SU-DHL-6 (cell line): ENCODE measurements around the gene RNASE9.
"Not testable (repeated sequence)": the region's sequence is repeated elsewhere in the genome, so short reads cannot be mapped to it uniquely, and the experiment has no call there.

Experiments used
- H2AFZ ChIP-seq: fragments of 200-600 bp; sonication (generic); 2 replicates; pipeline ENCODE4 v1.6.1; 2014; ENCODE audit warnings: low read depth, mild to moderate bottlenecking, moderate library complexity, mixed read lengths, antibody characterized with exemption, low read length; ENCODE audit not compliant: severe bottlenecking
- H3F3A ChIP-seq: fragments of 200-600 bp; shearing (Covaris generic); 2 replicates; pipeline ENCODE4 v1.6.0; 2016; ENCODE audit warnings: antibody characterized with exemption, mild to moderate bottlenecking; ENCODE audit not compliant: insufficient read depth
- H3K27ac ChIP-seq: fragments of 200-600 bp; sonication (generic); 2 replicates; pipeline ENCODE4 v1.5.1; 2016; ENCODE audit warnings: low read depth, mild to moderate bottlenecking, low read length, moderate library complexity, mixed read lengths
- H3K27me3 ChIP-seq: fragments of 200-600 bp; sonication (generic), shearing (Covaris generic); 2 replicates; pipeline ENCODE4 v1.6.0; 2014; ENCODE audit warnings: mild to moderate bottlenecking, low read length
- H3K36me3 ChIP-seq: fragments of 200-600 bp; sonication (generic); 2 replicates; pipeline ENCODE4 v1.6.1; 2014; ENCODE audit warnings: mild to moderate bottlenecking, low read length, mixed read lengths
- H3K4me2 ChIP-seq: fragments of 300-600, 200-600 bp; shearing (Covaris generic), sonication (generic); 2 replicates; pipeline ENCODE4 v1.6.0; 2014; ENCODE audit warnings: low read length, low read depth, mild to moderate bottlenecking; ENCODE audit not compliant: poor library complexity, severe bottlenecking
- H3K4me3 ChIP-seq: fragments of 200-600 bp; sonication (generic); 2 replicates; pipeline ENCODE4 v1.5.1; 2014; ENCODE audit warnings: antibody characterized with exemption, low read length, mild to moderate bottlenecking, mixed read lengths; ENCODE audit not compliant: insufficient read depth, poor library complexity, severe bottlenecking
- H3K79me2 ChIP-seq: fragments of 200-600 bp; sonication (generic); 2 replicates; pipeline ENCODE4 v1.6.1; 2014; ENCODE audit warnings: mild to moderate bottlenecking, low read length, moderate library complexity; ENCODE audit not compliant: insufficient read depth
- H3K9ac ChIP-seq: fragments of 200-600 bp; sonication (generic); 2 replicates; pipeline ENCODE4 v1.7.0; 2014; ENCODE audit warnings: mild to moderate bottlenecking, low read length
- H3K9me2 ChIP-seq: fragments of 200-600 bp; sonication (generic); replicated peaks from 2 replicates; pipeline ENCODE4 v1.6.1; 2014; ENCODE audit warnings: low read length; ENCODE audit not compliant: insufficient read depth
- H3K9me3 ChIP-seq: fragments of 200-600 bp; sonication (generic); 2 replicates; pipeline ENCODE4 v1.6.1; 2014; ENCODE audit warnings: low read length, mixed read lengths; ENCODE audit not compliant: insufficient read depth
- H4K20me1 ChIP-seq: fragments of 200-600 bp; sonication (generic); 2 replicates; pipeline ENCODE4 v1.6.1; 2014; ENCODE audit warnings: low read depth, mild to moderate bottlenecking, antibody characterized with exemption, low read length, moderate library complexity, mixed read lengths
- EZH2phosphoT487 ChIP-seq: fragments of 200-600 bp; sonication (generic), shearing (Covaris generic); conservative IDR thresholded peaks from 2 replicates; pipeline ENCODE4 v1.6.1; 2018; ENCODE audit warnings: mild to moderate bottlenecking, antibody characterized with exemption, low read length, moderate library complexity, mixed read lengths
- TF ChIP-seq, protein P1 (sequence below): fragments of 200-600 bp; sonication (generic); IDR thresholded peaks from one replicate; pipeline ENCODE4 v1.5.1; 2017; ENCODE audit warnings: antibody characterized with exemption, mild to moderate bottlenecking, low read length, moderate library complexity; ENCODE audit not compliant: insufficient read depth, poor library complexity, severe bottlenecking

The RNASE9 gene

GRCh38 chr14:20568393-20568792 lies 7.5 kb upstream of the RNASE9 start:
- H3K27me3 ChIP-seq, result no peaks in the 10 kb centered on the region
- no peak overlapping the region for H3K4me3 ChIP-seq
- no peaks in the 10 kb centered on the region for H3K36me3 ChIP-seq
- TF ChIP-seq EZH2phosphoT487, result no peak
- TF ChIP-seq, protein P1, sequence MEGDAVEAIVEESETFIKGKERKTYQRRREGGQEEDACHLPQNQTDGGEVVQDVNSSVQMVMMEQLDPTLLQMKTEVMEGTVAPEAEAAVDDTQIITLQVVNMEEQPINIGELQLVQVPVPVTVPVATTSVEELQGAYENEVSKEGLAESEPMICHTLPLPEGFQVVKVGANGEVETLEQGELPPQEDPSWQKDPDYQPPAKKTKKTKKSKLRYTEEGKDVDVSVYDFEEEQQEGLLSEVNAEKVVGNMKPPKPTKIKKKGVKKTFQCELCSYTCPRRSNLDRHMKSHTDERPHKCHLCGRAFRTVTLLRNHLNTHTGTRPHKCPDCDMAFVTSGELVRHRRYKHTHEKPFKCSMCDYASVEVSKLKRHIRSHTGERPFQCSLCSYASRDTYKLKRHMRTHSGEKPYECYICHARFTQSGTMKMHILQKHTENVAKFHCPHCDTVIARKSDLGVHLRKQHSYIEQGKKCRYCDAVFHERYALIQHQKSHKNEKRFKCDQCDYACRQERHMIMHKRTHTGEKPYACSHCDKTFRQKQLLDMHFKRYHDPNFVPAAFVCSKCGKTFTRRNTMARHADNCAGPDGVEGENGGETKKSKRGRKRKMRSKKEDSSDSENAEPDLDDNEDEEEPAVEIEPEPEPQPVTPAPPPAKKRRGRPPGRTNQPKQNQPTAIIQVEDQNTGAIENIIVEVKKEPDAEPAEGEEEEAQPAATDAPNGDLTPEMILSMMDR, result no peak
- no peak overlapping the region for H3K9ac ChIP-seq
- H3K9me3 ChIP-seq, result peaks cover 6% of the 10 kb centered on the region; the same call in 1 of the 2 replicates
- H3K27ac ChIP-seq, result no peak overlapping the region
- H3K79me2 ChIP-seq, result no peaks in the 10 kb centered on the region
- H2AFZ ChIP-seq, result no peak overlapping the region
- no peaks in the 10 kb centered on the region for H3K9me2 ChIP-seq
- no peak overlapping the region for H3K4me2 ChIP-seq
- H4K20me1 ChIP-seq, result no peaks in the 10 kb centered on the region
- no peaks in the 10 kb centered on the region for H3F3A ChIP-seq

DNA sequence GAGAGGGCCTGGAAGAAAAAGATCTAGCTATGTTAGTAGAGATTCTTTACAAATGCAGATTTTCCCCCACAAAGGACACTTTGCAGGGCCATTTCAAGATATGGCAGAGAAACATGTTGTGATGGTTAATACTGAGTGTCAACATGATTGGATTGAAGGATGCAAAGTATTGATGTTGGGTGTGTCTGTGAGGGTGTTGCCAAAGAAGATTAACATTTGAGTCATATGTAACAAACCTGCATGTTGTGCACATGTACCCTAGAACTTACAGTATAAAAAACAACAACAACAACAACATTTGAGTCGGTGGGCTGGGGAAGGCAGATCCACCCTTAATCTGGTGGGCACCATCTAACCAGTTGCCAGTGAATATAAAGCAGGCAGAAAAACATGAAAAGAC lies 6.4 kb upstream of the RNASE9 start:
- not testable (repeated sequence) for H3K4me3 ChIP-seq, H2AFZ ChIP-seq, H3K36me3 ChIP-seq, H3K79me2 ChIP-seq, H3K9ac ChIP-seq, H3F3A ChIP-seq, H3K9me3 ChIP-seq, H3K4me2 ChIP-seq, H3K27me3 ChIP-seq, H4K20me1 ChIP-seq, H3K27ac ChIP-seq, H3K9me2 ChIP-seq

- Histone ChIP-seq H3F3A (no peaks in the 10 kb centered on the region), H3K9me3 (peaks cover 6% of the 10 kb centered on the region; the same call in 1 of the 2 replicates), H3K79me2 (no peaks in the 10 kb centered on the region), H3K4me3 (no peak overlapping the region), H3K4me2 (no peak overlapping the region), H3K9me2 (no peaks in the 10 kb centered on the region), H3K27me3 (no peaks in the 10 kb centered on the region), H3K9ac (no peak overlapping the region), H3K27ac (no peak overlapping the region), H2AFZ (no peak overlapping the region), H3K36me3 (no peaks in the 10 kb centered on the region), H4K20me1 (no peaks in the 10 kb centered on the region)
- TF ChIP-seq, protein P1, result no peak
These were observed 3.7 kb upstream of the RNASE9 start for GRCh38 chr14:20564501-20564997.

DNA sequence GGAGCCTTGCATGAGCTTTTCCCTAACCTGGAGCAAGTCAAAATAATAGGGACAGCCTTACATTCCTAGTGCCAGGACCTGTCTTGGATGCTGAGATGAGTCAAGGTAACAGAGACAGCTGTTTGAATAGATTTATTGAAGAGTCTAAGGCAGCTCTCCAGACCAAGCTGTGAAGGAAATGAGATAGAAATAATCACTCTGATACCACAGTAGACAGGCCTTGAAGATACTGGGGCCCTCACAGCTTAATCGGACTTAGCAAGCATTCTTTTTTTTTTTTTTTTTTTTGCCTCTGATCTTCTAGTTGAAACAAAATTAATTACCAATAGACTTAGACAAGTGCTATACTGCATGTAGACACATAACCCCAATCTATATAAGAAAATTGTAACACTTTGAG lies 3.1 kb upstream of the RNASE9 start:
- no peak overlapping the region for H3K4me3 ChIP-seq
- H3K36me3 ChIP-seq, result no peaks in the 10 kb centered on the region
- no peaks in the 10 kb centered on the region for H3K9me2 ChIP-seq
- no peak overlapping the region for H3K4me2 ChIP-seq
- H3F3A ChIP-seq, result no peaks in the 10 kb centered on the region
- no peaks in the 10 kb centered on the region for H3K27me3 ChIP-seq
- no peak overlapping the region for H2AFZ ChIP-seq
- H3K79me2 ChIP-seq, result no peaks in the 10 kb centered on the region
- no peak for TF ChIP-seq EZH2phosphoT487
- TF ChIP-seq, protein P1, result no peak
- H3K27ac ChIP-seq, result no peak overlapping the region
- H4K20me1 ChIP-seq, result no peaks in the 10 kb centered on the region
- no peak overlapping the region for H3K9ac ChIP-seq
- H3K9me3 ChIP-seq, result peaks cover 2% of the 10 kb centered on the region; the same call in 1 of the 2 replicates
